ENCODE data around the gene TNFRSF1B. TPM values are rescaled to one million over a fixed set of nuclear protein-coding genes. Genes with fewer than 3 reads are reported as not detected.

TNFRSF1B gene

DNA sequence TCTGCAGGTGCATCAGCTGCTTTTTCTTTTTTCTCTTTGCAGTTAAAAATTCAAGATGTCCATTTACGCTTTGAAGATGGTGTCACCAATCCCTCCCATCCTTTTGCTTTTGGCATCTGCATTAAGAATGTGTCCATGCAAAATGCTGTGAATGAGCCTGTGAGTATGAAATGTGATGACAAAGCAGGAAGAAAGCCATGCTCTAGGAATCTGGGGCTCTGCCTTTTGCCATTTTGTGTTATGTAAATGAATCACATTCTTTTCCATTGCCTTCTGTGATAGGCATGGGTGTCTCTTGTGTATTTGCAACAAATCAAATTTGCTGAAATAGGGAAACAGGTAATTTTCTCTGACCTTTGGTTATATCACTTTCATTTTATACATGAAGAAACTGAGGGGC, 82.4 kb downstream of the TNFRSF1B start:
- Histone ChIP-seq H3K9ac (ENCODE audit: low read depth, low read length) (no peak overlapping the region), H3K4me2 (ENCODE audit: low read length) (no peak overlapping the region), H3K27me3 (ENCODE audit: control insufficient read depth, insufficient read depth, low read length) (no peaks in the 10 kb centered on the region), H3K36me3 (ENCODE audit: insufficient read depth, low read length) (peaks cover 63% of the 10 kb centered on the region), H3K4me1 (ENCODE audit: control insufficient read depth, insufficient read depth, low read length) (peaks cover 24% of the 10 kb centered on the region), H3K4me3 (ENCODE audit: low read length) (no peak overlapping the region), H3K9me3 (replicated peaks; ENCODE audit: low read length) (no peaks in the 10 kb centered on the region)

DNA sequence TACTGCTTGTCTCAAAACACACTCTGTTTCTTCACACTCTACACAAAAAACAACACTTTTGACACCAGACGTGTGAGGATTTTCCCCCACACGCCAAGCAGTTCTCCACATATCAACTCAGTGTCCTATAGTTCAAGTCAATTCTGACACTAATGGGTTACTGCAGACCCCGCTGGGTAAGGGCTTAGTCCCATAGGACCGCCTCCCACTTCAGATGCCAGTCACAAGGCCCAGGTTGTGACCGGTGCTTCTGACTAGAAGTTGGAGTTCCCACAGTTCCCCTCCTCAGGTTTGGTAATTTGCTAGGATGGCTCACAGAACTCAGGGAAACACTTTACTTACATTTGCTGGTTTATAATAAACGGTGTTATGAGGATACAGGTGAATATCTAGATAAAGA, 83.0 kb downstream of the TNFRSF1B start:
- Histone ChIP-seq H3K4me2 (ENCODE audit: low read length) (no peak overlapping the region), H3K4me3 (ENCODE audit: low read length) (no peak overlapping the region), H3K4me1 (ENCODE audit: control insufficient read depth, insufficient read depth, low read length) (peaks cover 18% of the 10 kb centered on the region), H3K9ac (ENCODE audit: low read depth, low read length) (no peak overlapping the region), H3K36me3 (ENCODE audit: insufficient read depth, low read length) (peaks cover 58% of the 10 kb centered on the region), H3K27me3 (ENCODE audit: control insufficient read depth, insufficient read depth, low read length) (no peaks in the 10 kb centered on the region), H3K9me3 (replicated peaks; ENCODE audit: low read length) (no peaks in the 10 kb centered on the region)

DNA sequence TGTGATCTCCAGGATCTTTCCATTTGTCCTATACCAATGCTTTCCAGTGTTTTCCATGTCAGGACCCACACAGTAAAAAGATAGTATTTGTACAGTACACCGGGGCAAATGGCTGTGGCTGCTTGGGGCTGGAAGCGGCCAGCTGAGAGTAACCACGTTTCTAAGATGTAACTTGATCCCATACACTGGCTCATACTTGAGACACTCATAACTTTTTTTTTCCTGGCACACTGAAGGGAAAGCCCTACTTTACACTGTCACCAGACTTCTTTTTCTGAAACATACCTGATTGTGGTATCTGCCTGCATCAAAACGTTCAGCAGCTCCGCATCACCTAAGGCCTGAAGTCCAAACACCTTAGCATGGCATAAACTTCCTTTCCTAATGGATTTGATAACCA, 84.7 kb downstream of the TNFRSF1B start:
- Histone ChIP-seq H3K4me2 (ENCODE audit: low read length) (no peak overlapping the region), H3K9ac (ENCODE audit: low read depth, low read length) (no peak overlapping the region), H3K4me1 (ENCODE audit: control insufficient read depth, insufficient read depth, low read length) (peaks cover 5% of the 10 kb centered on the region), H3K9me3 (replicated peaks; ENCODE audit: low read length) (no peaks in the 10 kb centered on the region), H3K4me3 (ENCODE audit: low read length) (no peak overlapping the region), H3K36me3 (ENCODE audit: insufficient read depth, low read length) (peaks cover 53% of the 10 kb centered on the region), H3K27me3 (ENCODE audit: control insufficient read depth, insufficient read depth, low read length) (no peaks in the 10 kb centered on the region)

DNA sequence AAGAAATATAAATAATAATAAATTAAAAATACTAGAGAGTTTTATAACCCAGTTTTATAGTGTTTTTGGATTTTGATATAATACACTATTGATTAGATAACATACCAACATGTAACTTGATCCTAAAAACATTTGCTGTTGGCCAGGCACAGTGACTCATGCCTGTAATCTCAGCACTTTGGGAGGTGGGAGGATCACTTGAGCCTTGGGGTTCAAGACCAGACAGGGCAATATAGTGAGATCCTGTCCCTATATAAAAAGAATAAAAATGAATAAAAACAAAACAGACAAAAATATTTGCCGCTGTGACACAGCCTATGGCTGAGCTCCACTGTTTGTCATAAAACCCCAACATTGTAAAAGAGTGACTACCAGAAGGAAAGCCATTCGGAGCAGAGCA, 89.1 kb downstream of the TNFRSF1B start:
- no peak overlapping the region for H3K4me3 ChIP-seq (ENCODE audit: low read length)
- H3K4me1 ChIP-seq (ENCODE audit: control insufficient read depth, insufficient read depth, low read length), result no peaks in the 10 kb centered on the region
- peaks cover 57% of the 10 kb centered on the region for H3K36me3 ChIP-seq (ENCODE audit: insufficient read depth, low read length)
- no peaks in the 10 kb centered on the region for H3K9me3 ChIP-seq (replicated peaks; ENCODE audit: low read length)
- H3K9ac ChIP-seq (ENCODE audit: low read depth, low read length), result no peak overlapping the region
- H3K27me3 ChIP-seq (ENCODE audit: control insufficient read depth, insufficient read depth, low read length), result no peaks in the 10 kb centered on the region
- no peak overlapping the region for H3K4me2 ChIP-seq (ENCODE audit: low read length)

DNA sequence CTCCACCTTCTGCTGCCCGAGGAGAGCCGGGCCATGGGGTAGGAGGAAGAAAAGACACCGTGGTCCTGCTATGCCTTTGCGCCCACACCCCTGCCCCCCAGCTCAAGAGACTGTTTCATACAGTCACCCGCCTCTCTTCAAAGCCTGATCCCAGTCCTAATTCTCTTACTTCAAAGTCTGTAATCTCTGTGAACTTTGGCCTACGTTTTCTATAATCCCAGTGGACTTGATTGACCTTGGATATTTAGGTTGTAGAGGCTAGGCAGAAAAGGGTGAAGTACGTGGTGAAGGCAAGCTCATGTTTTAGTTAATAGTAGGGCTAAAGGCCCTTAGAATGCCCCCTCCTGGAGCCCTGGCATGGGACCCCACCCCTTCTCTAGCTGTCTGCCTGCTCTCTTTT, 91.5 kb downstream of the TNFRSF1B start:
- Histone ChIP-seq H3K9ac (ENCODE audit: low read depth, low read length) (no peak overlapping the region), H3K4me1 (ENCODE audit: control insufficient read depth, insufficient read depth, low read length) (no peaks in the 10 kb centered on the region), H3K27me3 (ENCODE audit: control insufficient read depth, insufficient read depth, low read length) (no peaks in the 10 kb centered on the region), H3K36me3 (ENCODE audit: insufficient read depth, low read length) (peaks cover 69% of the 10 kb centered on the region), H3K4me2 (ENCODE audit: low read length) (no peak overlapping the region), H3K4me3 (ENCODE audit: low read length) (no peak overlapping the region), H3K9me3 (replicated peaks; ENCODE audit: low read length) (no peaks in the 10 kb centered on the region)

Small RNA genes lying within 50 kb of the gene (small RNA-seq; reads per million reads assigned to genes)
- gene MIR4632, result not detected
- not detected for gene RF00156
